Upper lobe of left lung (tissue), 4 donors: Measurements from ENCODE around the gene GALNS.

Source experiments
- CTCF ChIP-seq, 6 experiments: fragments of 450-650 bp in 4 of 6; fragments of 200-600 bp in 2 of 6; sonication (generic) in 2 of 6; IDR thresholded peaks; one replicate each; pipeline ENCODE4 v1.5.1; 2016 to 2019; ENCODE audit warnings: antibody characterized with exemption in 6 of 6
- EP300 ChIP-seq, 4 donors: sonication (generic); formaldehyde crosslinking; IDR thresholded peaks; one replicate each; pipeline ENCODE4 v1.5.1; 2017; ENCODE audit warnings: antibody characterized with exemption in 4 of 4, control low read depth in 2 of 4
- POLR2AphosphoS5 ChIP-seq, 2 donors: sonication (generic); formaldehyde crosslinking; IDR thresholded peaks; one replicate each; pipeline ENCODE4 v1.5.1; 2017; ENCODE audit warnings: antibody characterized with exemption in 2 of 2

- no peak for TF ChIP-seq EP300 (IDR thresholded peaks at IDR 0.05)
- TF ChIP-seq CTCF (IDR thresholded peaks at IDR 0.05) = no peak
- TF ChIP-seq POLR2AphosphoS5 (IDR thresholded peaks at IDR 0.05) = no peak
Observed at GRCh38 chr16:88790312-88791211, 66.2 kb downstream of the GALNS start.
